ENCODE results near the gene AP3S2. TPM values are rescaled to one million over a fixed set of nuclear protein-coding genes. Genes with fewer than 3 reads are reported as not detected.
"Not testable (repeated sequence)": the region's sequence is repeated elsewhere in the genome, so short reads cannot be mapped to it uniquely, and the experiment has no call there.

AP3S2 gene
- total and polyA plus RNA-seq, 2 donors from 2014 or later: 17.5 to 42.9 TPM

- intact Hi-C loops (cut with DNase I): no loop called here
- H3K36me3 ChIP-seq (ENCODE audit: control insufficient read depth in 2 of 3, insufficient read depth in 3 of 3, low read length in 3 of 3): peaks cover 0 to 14% (median 10%) of the 10 kb centered on the region in 3 donors
- H3K9me3 ChIP-seq (ENCODE audit: control insufficient read depth in 2 of 3, insufficient read depth in 1 of 3, low read length in 3 of 3): no peaks in the 10 kb centered on the region
- DNase-seq (no peak), FAIRE-seq (no peak)
- no peak overlapping the region for H3K27ac ChIP-seq (ENCODE audit: low read depth in 2 of 2, low read length in 2 of 2)
- H3K4me1 ChIP-seq (ENCODE audit: control insufficient read depth in 2 of 3, insufficient read depth in 2 of 3, low read depth in 1 of 3, low read length in 3 of 3): peaks cover 0 to 6% (median 0%) of the 10 kb centered on the region in 3 donors
- no peak for TF ChIP-seq CTCF (IDR thresholded peaks at IDR 0.05; ENCODE audit: borderline replicate concordance, extremely low read depth, insufficient read depth)
- no peak overlapping the region for H3K4me3 ChIP-seq (ENCODE audit: low read length in 3 of 3)
- no peaks in the 10 kb centered on the region for H3K27me3 ChIP-seq (ENCODE audit: control insufficient read depth, insufficient read depth, low read length)
- H3K9ac ChIP-seq (ENCODE audit: low read length in 3 of 3): no peak overlapping the region
These were observed 23.0 kb downstream of the AP3S2 start for GRCh38 chr15:89870688-89871288.

GRCh38 chr15:89870006-89870405 is 23.8 kb downstream of the AP3S2 start:
- peaks cover 0 to 8% (median 7%) of the 10 kb centered on the region in 3 donors for H3K36me3 ChIP-seq (ENCODE audit: control insufficient read depth in 2 of 3, insufficient read depth in 3 of 3, low read length in 3 of 3)
- H3K9me3 ChIP-seq (ENCODE audit: control insufficient read depth in 2 of 3, insufficient read depth in 1 of 3, low read length in 3 of 3): no peaks in the 10 kb centered on the region
- no peak overlapping the region for H3K4me3 ChIP-seq (ENCODE audit: low read length in 3 of 3)
- no peaks in the 10 kb centered on the region for H3K27me3 ChIP-seq (ENCODE audit: control insufficient read depth, insufficient read depth, low read length)
- intact Hi-C loops (cut with DNase I): no loop called here
- no peak for DNase-seq
- TF ChIP-seq CTCF (IDR thresholded peaks at IDR 0.05; ENCODE audit: borderline replicate concordance, extremely low read depth, insufficient read depth): no peak
- FAIRE-seq: no peak
- peaks cover 0 to 6% (median 0%) of the 10 kb centered on the region in 3 donors for H3K4me1 ChIP-seq (ENCODE audit: control insufficient read depth in 2 of 3, insufficient read depth in 2 of 3, low read depth in 1 of 3, low read length in 3 of 3)
- H3K27ac ChIP-seq (ENCODE audit: low read depth in 2 of 2, low read length in 2 of 2): no peak overlapping the region
- H3K9ac ChIP-seq (ENCODE audit: low read length in 3 of 3): no peak overlapping the region

- H3K4me1 ChIP-seq (ENCODE audit: control insufficient read depth in 2 of 3, insufficient read depth in 2 of 3, low read depth in 1 of 3, low read length in 3 of 3); H3K4me3 ChIP-seq (ENCODE audit: low read length in 3 of 3); H3K27me3 ChIP-seq (ENCODE audit: control insufficient read depth, insufficient read depth, low read length); H3K9me3 ChIP-seq (ENCODE audit: control insufficient read depth in 2 of 3, insufficient read depth in 1 of 3, low read length in 3 of 3); DNase-seq; intact Hi-C loops (cut with DNase I); H3K9ac ChIP-seq (ENCODE audit: low read length in 3 of 3); FAIRE-seq; H3K36me3 ChIP-seq (ENCODE audit: control insufficient read depth in 2 of 3, insufficient read depth in 3 of 3, low read length in 3 of 3); H3K27ac ChIP-seq (ENCODE audit: low read depth in 2 of 2, low read length in 2 of 2): not testable (repeated sequence)
These were observed 24.3 kb downstream of the AP3S2 start for GRCh38 chr15:89869490-89869889.

GRCh38 chr15:89864958-89865739 is 28.6 kb downstream of the AP3S2 start:
- DNase-seq (no peak), FAIRE-seq (no peak)
- Histone ChIP-seq H3K36me3 (ENCODE audit: control insufficient read depth in 2 of 3, insufficient read depth in 3 of 3, low read length in 3 of 3) (peaks cover 2 to 15% (median 13%) of the 10 kb centered on the region in 3 donors), H3K4me1 (ENCODE audit: control insufficient read depth in 2 of 3, insufficient read depth in 2 of 3, low read depth in 1 of 3, low read length in 3 of 3) (peaks cover 0 to under 1% (median 0%) of the 10 kb centered on the region in 3 donors), H3K9ac (ENCODE audit: low read length in 3 of 3) (no peak overlapping the region), H3K27me3 (ENCODE audit: control insufficient read depth, insufficient read depth, low read length) (no peaks in the 10 kb centered on the region), H3K9me3 (ENCODE audit: control insufficient read depth in 2 of 3, insufficient read depth in 1 of 3, low read length in 3 of 3) (no peaks in the 10 kb centered on the region), H3K4me3 (ENCODE audit: low read length in 3 of 3) (no peak overlapping the region), H3K27ac (ENCODE audit: low read depth in 2 of 2, low read length in 2 of 2) (no peak overlapping the region)
- intact Hi-C loops (cut with DNase I): no loop called here
- TF ChIP-seq CTCF (IDR thresholded peaks at IDR 0.05; ENCODE audit: borderline replicate concordance, extremely low read depth, insufficient read depth): no peak
